Fibroblast of the aortic adventitia (primary cell): ENCODE measurements around the gene SOX8. TPM values are rescaled to one million over a fixed set of nuclear protein-coding genes. Genes with fewer than 3 reads are reported as not detected.

Experiments
- DNase-seq: peaks from one replicate; pipeline ENCODE4 v3.0.0-alpha.2; 2010; ENCODE audit warnings: low read depth
- H3K4me3 ChIP-seq: 2 replicates; pipeline ENCODE4 v1.5.1; 2011; ENCODE audit warnings: low read depth, mild to moderate bottlenecking, control low read depth, low read length, moderate library complexity
- total RNA-seq: library from RNA; depleted of rRNA; stranded (reverse); fragments of >200 nt; gene quantifications from 2 replicates; pipeline ENCODE4 v1.2.3, GENCODE V29; 2012; ENCODE audit warnings: low replicate concordance
- TF ChIP-seq, protein P1 (sequence below): IDR thresholded peaks from 2 replicates; pipeline ENCODE4 v1.5.1; 2011; ENCODE audit warnings: mild to moderate bottlenecking, low read length, control low read depth, inconsistent platforms; ENCODE audit not compliant: insufficient read depth

The SOX8 gene
- total RNA-seq, 1 donor: 0.09 TPM

DNA sequence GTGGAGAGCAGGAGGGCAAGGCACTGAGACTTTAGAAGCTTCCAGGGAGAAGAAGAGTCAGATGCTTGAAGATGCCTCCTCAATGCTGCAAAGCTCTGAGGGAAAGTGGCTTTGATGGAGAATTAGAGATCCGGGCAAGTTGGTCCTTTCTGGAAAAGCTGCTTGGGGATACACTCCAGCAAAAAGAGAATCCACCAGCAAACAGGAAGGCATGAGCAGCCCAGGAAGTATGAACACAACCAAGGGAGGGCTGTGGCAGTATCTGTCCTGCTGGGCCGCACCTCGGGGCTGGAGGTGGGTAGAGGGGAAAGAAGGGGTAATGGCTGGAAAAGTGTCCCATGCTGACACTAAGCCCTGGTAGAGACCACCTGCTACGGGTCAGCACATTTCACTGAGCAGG is 16.1 kb upstream of the SOX8 start:
- DNase-seq: no peak
- TF ChIP-seq, protein P1, sequence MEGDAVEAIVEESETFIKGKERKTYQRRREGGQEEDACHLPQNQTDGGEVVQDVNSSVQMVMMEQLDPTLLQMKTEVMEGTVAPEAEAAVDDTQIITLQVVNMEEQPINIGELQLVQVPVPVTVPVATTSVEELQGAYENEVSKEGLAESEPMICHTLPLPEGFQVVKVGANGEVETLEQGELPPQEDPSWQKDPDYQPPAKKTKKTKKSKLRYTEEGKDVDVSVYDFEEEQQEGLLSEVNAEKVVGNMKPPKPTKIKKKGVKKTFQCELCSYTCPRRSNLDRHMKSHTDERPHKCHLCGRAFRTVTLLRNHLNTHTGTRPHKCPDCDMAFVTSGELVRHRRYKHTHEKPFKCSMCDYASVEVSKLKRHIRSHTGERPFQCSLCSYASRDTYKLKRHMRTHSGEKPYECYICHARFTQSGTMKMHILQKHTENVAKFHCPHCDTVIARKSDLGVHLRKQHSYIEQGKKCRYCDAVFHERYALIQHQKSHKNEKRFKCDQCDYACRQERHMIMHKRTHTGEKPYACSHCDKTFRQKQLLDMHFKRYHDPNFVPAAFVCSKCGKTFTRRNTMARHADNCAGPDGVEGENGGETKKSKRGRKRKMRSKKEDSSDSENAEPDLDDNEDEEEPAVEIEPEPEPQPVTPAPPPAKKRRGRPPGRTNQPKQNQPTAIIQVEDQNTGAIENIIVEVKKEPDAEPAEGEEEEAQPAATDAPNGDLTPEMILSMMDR: no peak
- no peak overlapping the region for H3K4me3 ChIP-seq

DNA sequence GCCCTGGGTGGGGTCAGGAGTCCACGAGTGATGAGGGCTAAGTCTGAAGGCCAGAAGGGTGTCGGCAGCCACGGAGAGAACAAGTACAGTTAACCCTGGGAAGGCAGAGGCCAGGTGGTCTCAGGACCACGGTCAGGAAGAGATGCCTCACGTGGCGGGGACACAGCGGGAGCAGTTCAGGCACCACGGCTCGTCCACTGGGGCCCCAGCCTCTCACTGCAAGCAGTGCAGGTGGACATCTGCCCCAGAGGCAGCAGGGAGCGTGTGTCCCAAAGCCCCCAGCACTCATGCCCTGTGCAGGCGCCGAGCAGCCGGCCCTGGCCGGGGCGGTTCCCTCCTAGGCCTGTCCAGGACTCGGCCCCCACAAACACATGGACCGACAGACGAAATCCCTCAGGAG is 15.5 kb upstream of the SOX8 start:
- no peak for DNase-seq
- no peak overlapping the region for H3K4me3 ChIP-seq
- TF ChIP-seq, protein P1: no peak

DNA sequence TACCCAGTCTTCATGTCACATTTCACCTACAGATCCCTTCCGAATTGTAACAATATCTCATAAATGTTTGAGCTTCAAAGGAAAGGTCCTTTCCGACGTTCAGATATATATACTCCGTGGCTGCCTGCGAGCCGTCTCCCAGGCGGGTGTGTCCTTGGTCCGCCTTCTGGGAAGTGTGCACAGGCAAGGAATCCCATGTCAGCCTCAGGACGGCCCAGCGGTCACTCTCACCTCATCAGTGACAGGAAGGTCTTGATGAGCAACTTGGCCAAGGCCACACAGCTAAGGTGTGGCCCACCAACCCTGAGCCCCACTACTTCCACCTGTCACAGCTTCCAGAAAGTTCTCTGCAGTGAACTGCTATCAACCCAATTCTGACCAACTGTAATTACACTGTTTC is 15.1 kb upstream of the SOX8 start:
- no peak overlapping the region for H3K4me3 ChIP-seq
- DNase-seq: no peak
- TF ChIP-seq, protein P1: no peak

DNA sequence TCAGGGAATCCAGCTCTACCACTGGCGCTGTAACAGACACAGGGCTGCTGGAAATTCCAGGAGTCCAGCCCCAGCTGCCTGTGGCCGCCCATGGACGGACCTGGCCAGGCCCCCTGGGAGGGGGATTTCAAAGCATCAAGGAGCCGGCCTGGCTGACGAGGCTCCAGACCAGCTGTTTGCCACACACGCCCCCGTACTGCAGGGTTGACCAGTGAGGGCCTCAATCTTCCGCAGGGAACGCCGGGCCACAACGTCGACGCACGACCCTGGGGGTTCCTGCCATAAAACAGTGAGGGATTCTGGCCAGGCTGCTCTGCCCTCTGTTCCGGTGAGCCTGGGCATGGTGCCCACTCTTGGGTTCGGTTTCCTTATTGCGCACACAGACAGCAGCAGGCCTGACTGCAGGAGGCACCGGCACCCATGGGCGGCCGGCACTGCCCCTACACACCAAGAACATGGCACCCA is 14.5 kb upstream of the SOX8 start:
- DNase-seq: no peak
- H3K4me3 ChIP-seq: no peak overlapping the region
- TF ChIP-seq, protein P1: no peak

DNA sequence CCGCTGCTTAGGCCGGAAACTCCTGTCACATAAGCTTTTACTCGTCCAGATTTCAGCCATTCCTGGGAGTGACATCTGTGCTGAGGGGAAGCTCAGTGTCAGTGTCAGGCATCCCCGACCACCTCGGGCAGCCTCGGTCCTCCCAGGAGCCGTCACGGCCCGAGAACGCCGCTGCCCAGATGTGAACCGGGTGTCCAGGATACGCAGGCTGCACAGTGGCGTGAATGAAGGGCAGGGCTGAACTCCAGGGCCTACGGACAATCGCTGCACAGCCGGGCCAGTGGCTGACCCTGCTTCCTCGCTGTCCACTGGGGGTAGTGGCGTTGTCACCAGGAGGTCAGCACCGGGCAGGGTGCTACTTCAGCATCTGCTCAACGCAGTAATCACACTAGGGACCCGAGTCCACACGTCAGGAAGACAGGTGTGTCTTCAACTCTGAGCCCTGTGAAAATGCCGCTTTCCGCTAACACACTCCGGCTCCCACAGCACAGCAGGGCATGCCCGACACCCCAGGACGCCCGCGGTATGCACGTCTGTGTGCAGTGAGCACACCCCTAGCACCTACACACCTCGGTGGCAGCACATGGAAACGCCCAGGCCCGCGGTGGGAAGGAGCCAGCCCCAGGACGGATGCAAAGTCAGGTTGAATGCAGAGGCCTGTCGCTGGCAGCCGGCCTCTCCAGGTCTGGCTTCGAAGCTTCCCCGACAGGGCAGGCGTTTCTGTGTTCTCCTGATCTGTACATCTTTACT is 13.8 kb upstream of the SOX8 start:
- TF ChIP-seq, protein P1: no peak
- DNase-seq: no peak
- no peak overlapping the region for H3K4me3 ChIP-seq

DNA sequence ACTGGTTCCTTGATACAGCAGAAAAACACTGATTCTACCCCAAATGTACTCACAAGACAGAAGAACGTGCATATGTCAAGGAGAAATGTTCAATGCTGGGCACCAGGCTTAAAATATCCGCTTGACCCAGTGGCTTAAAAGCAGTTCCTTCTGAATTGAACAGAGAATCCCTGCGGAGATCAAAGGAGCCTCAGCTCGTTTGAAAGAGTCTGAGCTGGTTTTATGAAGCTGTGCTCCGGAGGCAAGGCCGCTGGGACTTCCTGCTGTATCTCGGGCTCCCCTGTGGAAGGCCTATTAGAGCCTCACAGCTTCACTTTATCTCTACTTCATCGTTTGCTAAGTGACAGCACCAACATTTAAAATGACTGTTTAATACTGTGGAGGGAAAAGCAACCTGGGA is 12.9 kb upstream of the SOX8 start:
- TF ChIP-seq, protein P1: no peak
- DNase-seq: no peak
- H3K4me3 ChIP-seq: no peak overlapping the region
